ENCODE results near the gene MBTD1. TPM values are rescaled to one million over a fixed set of nuclear protein-coding genes. Genes with fewer than 3 reads are reported as not detected.
A peak's percentile ranks its signal among the peaks of the same experiment; 100 is the strongest.

Gene MBTD1
- 12.1 and 13.4 TPM in 2 replicates for polyA plus RNA-seq (2011; rRNA removed)
- 2.3 and 2.6 TPM in 2 replicates for polyA plus RNA-seq (2012; cell fraction: cytosol; rRNA removed)
- polyA plus RNA-seq (2012; cell fraction: nucleus; rRNA removed), result 2.9 and 5.9 TPM in 2 replicates
- polyA plus RNA-seq (2017; fragmentation: RNase III; extraction: RNeasy Plus Mini Kit Qiagen cat#74134 plus additional on column Dnase treatment), result 7.5 to 8.4 TPM (median 8.1 TPM) in 3 replicates
- 7.0 and 9.1 TPM in 2 replicates for polyA minus RNA-seq (2011; rRNA and poly(A)+ RNA removed)

DNA sequence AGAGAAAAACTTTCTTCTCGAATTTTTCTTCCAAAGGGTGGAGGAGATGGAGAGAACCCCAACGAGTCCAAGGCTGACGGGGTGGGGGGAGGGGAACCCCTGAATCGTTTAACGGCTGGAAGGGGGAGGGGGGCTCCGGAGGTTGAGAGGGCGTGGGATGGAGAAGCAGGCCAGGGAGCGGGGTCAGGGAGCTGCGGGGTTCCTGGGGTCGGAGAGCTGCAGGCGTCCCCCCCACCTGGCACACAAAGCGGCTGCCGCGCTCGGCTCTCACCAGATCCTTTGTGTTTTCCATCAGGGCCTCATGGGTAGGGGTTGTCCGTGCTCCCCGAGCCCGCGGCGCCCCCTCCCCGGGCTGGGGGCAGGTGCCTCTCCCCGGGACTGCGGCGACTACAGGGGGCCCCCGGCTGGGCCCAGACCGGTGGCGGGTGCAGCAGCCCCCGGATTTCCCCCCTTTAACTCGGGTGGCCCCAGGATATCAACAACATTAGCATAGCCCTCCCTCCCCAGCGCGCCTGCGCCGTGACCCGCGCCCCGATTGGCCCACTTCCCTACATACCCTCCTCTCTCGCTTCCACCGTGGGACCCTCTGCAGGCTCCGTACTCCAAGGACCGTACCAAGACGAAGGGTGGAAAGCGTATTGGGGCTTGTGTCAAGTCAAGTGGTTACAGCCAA lies at the start of gene MBTD1:
Gene MBTD1, minus strand, starts transcription at position 486 of the 673 bp plus-strand sequence. CDS start 34,888 bp downstream, outside the sequence.
- peak; percentile 18 for FAIRE-seq
- ChIA-PET CTCF (no interaction called here), POLR2A (interaction anchor here (1.2 to 1.6 kb wide), 3 partner anchors 13 to 140 kb away, joined by 3 to 6 read pairs (median 4); partner anchors contain the start of gene SPAG9)
- peak; percentile 98 to 99 for DNase-seq (ENCODE audit: low read depth in 1 of 2, low spot score in 1 of 2)
- H3K27ac ChIP-seq, result peak within 1 kb of the TSS; percentile 97 to 98
- WGBS (ENCODE audit: missing lambda C conversion rate), result 3% methylated on average over 36 of the region's 42 CpGs
- H3K4me2 ChIP-seq, result peak within 1 kb of the TSS; percentile 97
- H3K4me1 ChIP-seq, result peaks cover 66% of the 10 kb centered on the region
- ATAC-seq, result peak; percentile 88 to 95
- peak within 1 kb of the TSS; percentile 90 for H3K4me3 ChIP-seq
- TF ChIP-seq ESRRA (IDR thresholded peaks at IDR 0.05; ENCODE audit: borderline replicate concordance, low read length) (no peak), NFE2L2 (conservative IDR thresholded peaks at IDR 0.05; ENCODE audit: low read length) (no peak), HEYL (CRISPR knock-in tag; IDR thresholded peaks at IDR 0.05) (no peak), CEBPB (IDR thresholded peaks at IDR 0.05) (no peak), FOSB (CRISPR knock-in tag; IDR thresholded peaks at IDR 0.05) (no peak), NR3C1 (IDR thresholded peaks at IDR 0.05) (no peak), EHMT2 (IDR thresholded peaks at IDR 0.05; ENCODE audit: low read depth) (no peak), JUN (IDR thresholded peaks at IDR 0.05) (peak in 1 of 2 experiments; percentile 12; a peak in 1 of 5 replicates), CHD2 (IDR thresholded peaks at IDR 0.05; ENCODE audit: low read length, partially characterized antibody) (peak; percentile 25), SMC3 (IDR thresholded peaks at IDR 0.05) (no peak), HOXB13 (CRISPR knock-in tag; IDR thresholded peaks at IDR 0.05; ENCODE audit: low read depth) (no peak), FOXS1 (CRISPR knock-in tag; IDR thresholded peaks at IDR 0.05) (no peak), TFCP2L1 (CRISPR knock-in tag; IDR thresholded peaks at IDR 0.05) (peak; percentile 83), JUNB (IDR thresholded peaks at IDR 0.05) (no peak), MAFK (IDR thresholded peaks at IDR 0.05; ENCODE audit: partially characterized antibody) (no peak), HDAC2 (IDR thresholded peaks at IDR 0.05) (no peak), POLR2A (IDR thresholded peaks at IDR 0.05; ENCODE audit: low read length) (peak; percentile 36), ZNF302 (CRISPR knock-in tag; IDR thresholded peaks at IDR 0.05) (no peak), MYC (IDR thresholded peaks at IDR 0.05; ENCODE audit: borderline replicate concordance, low read length) (no peak; the same call in 1 of the 2 replicates), HOXA7 (CRISPR knock-in tag; IDR thresholded peaks at IDR 0.05) (no peak), POLR2AphosphoS2 (conservative IDR thresholded peaks at IDR 0.05; ENCODE audit: low read length) (no peak), RCOR1 (IDR thresholded peaks at IDR 0.05; ENCODE audit: low read depth, low read length) (no peak), RNF2 (IDR thresholded peaks at IDR 0.05; ENCODE audit: borderline replicate concordance, low read depth) (no peak), KDM5A (IDR thresholded peaks at IDR 0.05) (peak; percentile 54; the same call in 1 of the 2 replicates), MAZ (IDR thresholded peaks at IDR 0.05; ENCODE audit: borderline replicate concordance, low read depth, low read length) (no peak), NPAS2 (CRISPR knock-in tag; IDR thresholded peaks at IDR 0.05; ENCODE audit: borderline replicate concordance) (no peak), BHLHE40 (IDR thresholded peaks at IDR 0.05; ENCODE audit: low read depth, low read length) (no peak), CBX8 (IDR thresholded peaks at IDR 0.05) (no peak), PHF8 (IDR thresholded peaks at IDR 0.05; ENCODE audit: borderline replicate concordance, low read depth) (peak; percentile 55; the same call in 1 of the 2 replicates), ZC3H11A (IDR thresholded peaks at IDR 0.05) (no peak)
- TF ChIP-seq, protein P1, sequence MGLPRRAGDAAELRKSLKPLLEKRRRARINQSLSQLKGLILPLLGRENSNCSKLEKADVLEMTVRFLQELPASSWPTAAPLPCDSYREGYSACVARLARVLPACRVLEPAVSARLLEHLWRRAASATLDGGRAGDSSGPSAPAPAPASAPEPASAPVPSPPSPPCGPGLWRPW (IDR thresholded peaks at IDR 0.05), result no peak
- TF ChIP-seq, protein P2, sequence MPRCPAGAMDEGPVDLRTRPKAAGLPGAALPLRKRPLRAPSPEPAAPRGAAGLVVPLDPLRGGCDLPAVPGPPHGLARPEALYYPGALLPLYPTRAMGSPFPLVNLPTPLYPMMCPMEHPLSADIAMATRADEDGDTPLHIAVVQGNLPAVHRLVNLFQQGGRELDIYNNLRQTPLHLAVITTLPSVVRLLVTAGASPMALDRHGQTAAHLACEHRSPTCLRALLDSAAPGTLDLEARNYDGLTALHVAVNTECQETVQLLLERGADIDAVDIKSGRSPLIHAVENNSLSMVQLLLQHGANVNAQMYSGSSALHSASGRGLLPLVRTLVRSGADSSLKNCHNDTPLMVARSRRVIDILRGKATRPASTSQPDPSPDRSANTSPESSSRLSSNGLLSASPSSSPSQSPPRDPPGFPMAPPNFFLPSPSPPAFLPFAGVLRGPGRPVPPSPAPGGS (IDR thresholded peaks at IDR 0.05), result no peak
- TF ChIP-seq, protein P3, sequence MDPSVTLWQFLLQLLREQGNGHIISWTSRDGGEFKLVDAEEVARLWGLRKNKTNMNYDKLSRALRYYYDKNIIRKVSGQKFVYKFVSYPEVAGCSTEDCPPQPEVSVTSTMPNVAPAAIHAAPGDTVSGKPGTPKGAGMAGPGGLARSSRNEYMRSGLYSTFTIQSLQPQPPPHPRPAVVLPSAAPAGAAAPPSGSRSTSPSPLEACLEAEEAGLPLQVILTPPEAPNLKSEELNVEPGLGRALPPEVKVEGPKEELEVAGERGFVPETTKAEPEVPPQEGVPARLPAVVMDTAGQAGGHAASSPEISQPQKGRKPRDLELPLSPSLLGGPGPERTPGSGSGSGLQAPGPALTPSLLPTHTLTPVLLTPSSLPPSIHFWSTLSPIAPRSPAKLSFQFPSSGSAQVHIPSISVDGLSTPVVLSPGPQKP (IDR thresholded peaks at IDR 0.05; ENCODE audit: low read depth, low read length), result no peak
- TF ChIP-seq, protein P4, sequence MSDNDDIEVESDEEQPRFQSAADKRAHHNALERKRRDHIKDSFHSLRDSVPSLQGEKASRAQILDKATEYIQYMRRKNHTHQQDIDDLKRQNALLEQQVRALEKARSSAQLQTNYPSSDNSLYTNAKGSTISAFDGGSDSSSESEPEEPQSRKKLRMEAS (IDR thresholded peaks at IDR 0.05), result no peak
- no peaks in the 10 kb centered on the region for H3K9me3 ChIP-seq
